ENCODE results near the gene PAIP2. TPM values are rescaled to one million over a fixed set of nuclear protein-coding genes. Genes with fewer than 3 reads are reported as not detected.

PAIP2 gene
- total and polyA plus RNA-seq, 2 of the 4 experiments (the other 2 are of a cell fraction) = 41.9 to 59.5 TPM

GRCh38 chr5:139403787-139404483 lies 62.3 kb downstream of the PAIP2 start, which contains the start of gene SPATA24:
Gene SPATA24, minus strand, starts transcription at chr5:139404089. Its CDS starts 29 bp downstream, at chr5:139404060.
- Histone ChIP-seq H2BK15ac (ENCODE audit: low read depth, low read length) (peak within 1 kb of the TSS; percentile 98; the same call in 2 of the 3 replicates), H3K4me3 (ENCODE audit: insufficient read depth, low read depth, low read length) (peak within 1 kb of the TSS; percentile 59), H3K9me1 (ENCODE audit: insufficient read depth, low read length) (peaks cover 8% of the 10 kb centered on the region), H3K4me2 (ENCODE audit: low read depth, low read length) (peak within 1 kb of the TSS; percentile 95), H3K4ac (ENCODE audit: low read depth, low read length) (peak within 1 kb of the TSS; percentile 97), H4K20me1 (ENCODE audit: insufficient read depth, low read length) (no peaks in the 10 kb centered on the region; the same call in 1 of the 2 replicates), H3K4me1 (ENCODE audit: control insufficient read depth, insufficient read depth, low read length) (peaks cover 4% of the 10 kb centered on the region), H2BK20ac (ENCODE audit: low read depth, low read length) (peak within 1 kb of the TSS; percentile 59), H2AK5ac (ENCODE audit: low read depth, low read length) (peak within 1 kb of the TSS; percentile 68), H3K27me3 (ENCODE audit: control insufficient read depth, insufficient read depth, low read length) (no peaks in the 10 kb centered on the region), H4K91ac (ENCODE audit: insufficient read depth, low read depth, low read length) (peak within 1 kb of the TSS; percentile 96), H2AK9ac (replicated peaks; ENCODE audit: low read depth, low read length, poor library complexity) (peak within 1 kb of the TSS; percentile 90), H3K23ac (ENCODE audit: low read depth, low read length) (peak within 1 kb of the TSS; percentile 92), H3K36me3 (ENCODE audit: control insufficient read depth, insufficient read depth, low read length) (no peaks in the 10 kb centered on the region), H3K56ac (ENCODE audit: extremely low read depth, insufficient read depth, low read length) (peak within 1 kb of the TSS; percentile 91), H3K9me3 (ENCODE audit: control insufficient read depth, insufficient read depth, low read length) (no peaks in the 10 kb centered on the region), H4K5ac (ENCODE audit: low read depth, low read length) (peak within 1 kb of the TSS; percentile 96), H2BK5ac (ENCODE audit: low read depth, low read length, poor library complexity, severe bottlenecking) (peak within 1 kb of the TSS; percentile 92), H3K18ac (ENCODE audit: low read depth, low read length) (peak within 1 kb of the TSS; percentile 94), H4K8ac (ENCODE audit: low read depth in 2 of 2, low read length in 2 of 2) (peak within 1 kb of the TSS; percentile 95 to 98), H3K79me1 (ENCODE audit: low read depth in 1 of 2, low read length in 2 of 2) (peaks cover 0 to 14% of the 10 kb centered on the region in 2 experiments; a peak in 1 of 4 replicates), H3K9ac (ENCODE audit: low read depth, low read length) (peak within 1 kb of the TSS; percentile 86), H3K27ac (ENCODE audit: insufficient read depth, low read length) (peak within 1 kb of the TSS; percentile 93), H3K14ac (replicated peaks; ENCODE audit: low read depth, low read length) (peak within 1 kb of the TSS; percentile 97), H2BK120ac (ENCODE audit: low read depth, low read length) (peak within 1 kb of the TSS; percentile 95), H2AFZ (replicated peaks; ENCODE audit: low read length, poor library complexity) (peak within 1 kb of the TSS; percentile 98)
- intact Hi-C loops (cut with micrococcal nuclease) = no loop called here
- BruUV-seq (replicated peaks) = no TSS peak
- 0% methylated on average over 29 of the region's 41 CpGs; no CpG with 5 or more reads in 1 of the 2 experiments for WGBS, 2 experiments (ENCODE audit: extremely low coverage in 2 of 2, insufficient read length in 1 of 2)
- no peak for TF ChIP-seq SMC3 (IDR thresholded peaks at IDR 0.05; ENCODE audit: low read depth, low read length)
- TF ChIP-seq RFX5 (IDR thresholded peaks at IDR 0.05; ENCODE audit: low read depth, low read length) = no peak
- no peak for TF ChIP-seq ELK1 (IDR thresholded peaks at IDR 0.05; ENCODE audit: borderline replicate concordance, low read depth, low read length)
- no peak; the same call in 1 of the 2 replicates for TF ChIP-seq NFE2L2 (IDR thresholded peaks at IDR 0.05; ENCODE audit: low read depth, low read length)
- peak; percentile 73 for TF ChIP-seq POLR2A (IDR thresholded peaks at IDR 0.05; ENCODE audit: low read depth, low read length)
- TF ChIP-seq CEBPB (IDR thresholded peaks at IDR 0.05; ENCODE audit: low read depth, low read length) = no peak
- no peak for TF ChIP-seq RAD21 (IDR thresholded peaks at IDR 0.05; ENCODE audit: low read length)
- peak; percentile 43; the same call in 1 of the 2 replicates for TF ChIP-seq MAFK (IDR thresholded peaks at IDR 0.05; ENCODE audit: low read depth, low read length)
- TF ChIP-seq MXI1 (IDR thresholded peaks at IDR 0.05; ENCODE audit: borderline replicate concordance, low read depth, low read length) = peak; percentile 76
- TF ChIP-seq CTCF (conservative IDR thresholded peaks at IDR 0.05; ENCODE audit: low read depth, low read length) = no peak
- peak; percentile 84; the same call in 1 of the 2 replicates for TF ChIP-seq MAZ (IDR thresholded peaks at IDR 0.05; ENCODE audit: borderline replicate concordance, low read depth, low read length)
- no peak for TF ChIP-seq USF2 (IDR thresholded peaks at IDR 0.05; ENCODE audit: low read depth, low read length)
- no peak for TF ChIP-seq CHD1 (IDR thresholded peaks at IDR 0.05; ENCODE audit: low read depth, low read length)
- ATAC-seq (ENCODE audit: low read depth) (peak; percentile 98), DNase-seq (peak; percentile 96)
- ChIA-PET CTCF (interaction anchor here (0.7 to 1.0 kb wide), 2 partner anchors 10 to 361 kb away, joined by 3 read pairs; no protein-coding TSS in a partner anchor), POLR2A (ENCODE audit: unreplicated experiment) (no interaction called here)
- in situ Hi-C loops (cut with MboI; ENCODE audit: low sequenced_read_pairs) = no loop called here
- dilution Hi-C loops (cut with HindIII; ENCODE audit: low sequenced_read_pairs, unreplicated experiment) = loop anchor here (25.0 kb wide), 1 partner anchor 108 kb away; no protein-coding TSS in a partner anchor

All from IMR-90 (cell line).